ENCODE results near the gene PIK3R3. TPM values are rescaled to one million over a fixed set of nuclear protein-coding genes. Genes with fewer than 3 reads are reported as not detected.

PIK3R3 gene
- total RNA-seq, 1 experiment from 2014 or later: 30.2 TPM

- DNase-seq (ENCODE audit: low spot score): peak; percentile 90
- Histone ChIP-seq H3K9me3 (ENCODE audit: low read depth, low read length, poor library complexity, severe bottlenecking) (no peaks in the 10 kb centered on the region), H3K4me1 (ENCODE audit: insufficient read depth, low read length, poor library complexity, severe bottlenecking) (peaks cover 22% of the 10 kb centered on the region), H3K27ac (ENCODE audit: low read depth, low read length, poor library complexity, severe bottlenecking) (no peak overlapping the region), H3K4me3 (ENCODE audit: low read depth, low read length, poor library complexity, severe bottlenecking) (no peak overlapping the region), H3K36me3 (ENCODE audit: insufficient read depth, low read length, poor library complexity, severe bottlenecking) (no peaks in the 10 kb centered on the region), H3K27me3 (replicated peaks; ENCODE audit: insufficient read depth, low read depth, low read length, poor library complexity) (no peaks in the 10 kb centered on the region)
- ChIA-PET CTCF (interaction anchor here (0.6 kb wide), 1 partner anchor 556 kb away, joined by 4 read pairs; no protein-coding TSS in a partner anchor), POLR2A (ENCODE audit: low non-redundant PET) (no interaction called here)
- peak; percentile 98 for TF ChIP-seq CTCF (conservative IDR thresholded peaks at IDR 0.05; ENCODE audit: low read depth, low read length)
- no peak for TF ChIP-seq EZH2 (IDR thresholded peaks at IDR 0.05; ENCODE audit: borderline replicate concordance, low read depth, low read length, poor library complexity, severe bottlenecking)
- intact Hi-C loops (cut with micrococcal nuclease; ENCODE audit: unreplicated experiment): loop anchor here (1.0 kb wide), 1 partner anchor 142 kb away; no protein-coding TSS in a partner anchor
- BruUV-seq (replicated peaks): no TSS peak
These were observed 47.0 kb upstream of the PIK3R3 start for GRCh38 chr1:46179138-46180081.

DNA sequence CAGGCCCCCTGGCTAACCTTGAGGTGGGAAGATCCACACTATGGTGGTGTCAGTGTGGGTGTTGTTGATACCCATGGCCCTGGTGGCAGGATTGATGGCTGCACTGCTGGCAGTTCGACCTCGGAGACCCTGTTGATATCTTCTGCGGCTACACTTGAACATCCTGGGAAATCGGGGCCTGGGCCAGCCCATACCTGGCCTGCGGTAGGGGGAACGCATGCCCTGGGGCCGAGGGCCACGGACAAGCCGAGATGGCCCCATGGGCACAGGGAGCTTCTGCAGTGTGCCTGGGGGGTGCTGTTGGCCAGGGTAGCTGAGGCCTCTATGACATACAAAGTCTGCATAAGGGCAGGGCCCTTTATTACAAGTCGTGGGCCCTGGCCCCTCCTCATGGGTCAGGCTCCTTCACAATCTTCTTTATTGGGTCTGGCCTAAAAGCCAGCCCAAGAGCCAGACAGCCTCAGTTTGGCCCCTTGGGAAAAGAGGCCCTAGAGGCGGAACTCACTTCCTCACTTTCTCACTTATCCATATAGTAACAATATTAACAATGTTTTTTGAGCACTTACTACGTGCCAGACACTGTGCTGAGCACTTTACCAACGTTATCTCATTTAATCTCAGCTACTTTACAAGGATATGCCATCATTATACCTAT, 43.9 kb upstream of the PIK3R3 start, which contains the start of gene P3R3URF:
Gene P3R3URF (minus strand): TSS at position 278 of the 655 bp plus-strand sequence. CDS start 17 bp downstream, at position 261.
- H3K27ac ChIP-seq (ENCODE audit: low read depth, low read length, poor library complexity, severe bottlenecking): no peak within 1 kb of the TSS
- intact Hi-C loops (cut with micrococcal nuclease; ENCODE audit: unreplicated experiment): no loop called here
- no peak for DNase-seq (ENCODE audit: low spot score)
- H3K4me3 ChIP-seq (ENCODE audit: low read depth, low read length, poor library complexity, severe bottlenecking): no peak within 1 kb of the TSS
- TF ChIP-seq EZH2 (IDR thresholded peaks at IDR 0.05; ENCODE audit: borderline replicate concordance, low read depth, low read length, poor library complexity, severe bottlenecking) (no peak), CTCF (conservative IDR thresholded peaks at IDR 0.05; ENCODE audit: low read depth, low read length) (no peak)
- ChIA-PET POLR2A (ENCODE audit: low non-redundant PET) (interaction anchor here (0.6 kb wide), 1 partner anchor 1036 kb away, joined by 5 read pairs; no protein-coding TSS in a partner anchor), CTCF (interaction anchor here (0.5 kb wide), 1 partner anchor 133 kb away, joined by 3 read pairs; no protein-coding TSS in a partner anchor)
- no TSS peak for BruUV-seq (replicated peaks)
- H3K9me3 ChIP-seq (ENCODE audit: low read depth, low read length, poor library complexity, severe bottlenecking): no peaks in the 10 kb centered on the region
- no peaks in the 10 kb centered on the region for H3K36me3 ChIP-seq (ENCODE audit: insufficient read depth, low read length, poor library complexity, severe bottlenecking)
- H3K27me3 ChIP-seq (replicated peaks; ENCODE audit: insufficient read depth, low read depth, low read length, poor library complexity): no peaks in the 10 kb centered on the region
- peaks cover 18% of the 10 kb centered on the region for H3K4me1 ChIP-seq (ENCODE audit: insufficient read depth, low read length, poor library complexity, severe bottlenecking)

- DNase-seq (ENCODE audit: low spot score): no peak
- Histone ChIP-seq H3K4me1 (ENCODE audit: insufficient read depth, low read length, poor library complexity, severe bottlenecking) (peaks cover 17% of the 10 kb centered on the region), H3K9me3 (ENCODE audit: low read depth, low read length, poor library complexity, severe bottlenecking) (no peaks in the 10 kb centered on the region), H3K27me3 (replicated peaks; ENCODE audit: insufficient read depth, low read depth, low read length, poor library complexity) (no peaks in the 10 kb centered on the region), H3K4me3 (ENCODE audit: low read depth, low read length, poor library complexity, severe bottlenecking) (no peak overlapping the region), H3K27ac (ENCODE audit: low read depth, low read length, poor library complexity, severe bottlenecking) (no peak overlapping the region), H3K36me3 (ENCODE audit: insufficient read depth, low read length, poor library complexity, severe bottlenecking) (no peaks in the 10 kb centered on the region)
- ChIA-PET CTCF (no interaction called here), POLR2A (ENCODE audit: low non-redundant PET) (no interaction called here)
- intact Hi-C loops (cut with micrococcal nuclease; ENCODE audit: unreplicated experiment): no loop called here
- TF ChIP-seq EZH2 (IDR thresholded peaks at IDR 0.05; ENCODE audit: borderline replicate concordance, low read depth, low read length, poor library complexity, severe bottlenecking): no peak
- TF ChIP-seq CTCF (conservative IDR thresholded peaks at IDR 0.05; ENCODE audit: low read depth, low read length): no peak
- no TSS peak for BruUV-seq (replicated peaks)
These were observed 42.8 kb upstream of the PIK3R3 start for GRCh38 chr1:46175243-46175642.
